Measurements from ENCODE around the gene CNOT10. TPM values are rescaled to one million over a fixed set of nuclear protein-coding genes. Genes with fewer than 3 reads are reported as not detected.

Gene CNOT10
- 10 to 100 TPM; 12.7 to 24.2 (median 19.7) TPM for total RNA-seq

- peak within 1 kb of the TSS; percentile 71 to 95 (median 92) for H3K27ac ChIP-seq
- WGBS, 2 donors, result 0 to 1% methylated on average over 3 to 4 of the region's 60 CpGs
- peak; percentile 82 for DNase-seq
- peak within 1 kb of the TSS; percentile 55 to 98 (median 87) for H3K4me3 ChIP-seq
- H3K27me3 ChIP-seq, result no peaks in the 10 kb centered on the region
- intact Hi-C loops (cut with DNase I), result no loop called here
- H3K36me3 ChIP-seq, result peaks cover 0 to 13% (median 0%) of the 10 kb centered on the region in 3 donors
- no peaks in the 10 kb centered on the region for H3K9me3 ChIP-seq
- H3K4me1 ChIP-seq, result peaks cover 11 to 26% (median 19%) of the 10 kb centered on the region in 3 donors
- peak in 2 of 4 donors; percentile 35 to 56 for TF ChIP-seq POLR2A (IDR thresholded peaks at IDR 0.05)
- TF ChIP-seq, protein P1, sequence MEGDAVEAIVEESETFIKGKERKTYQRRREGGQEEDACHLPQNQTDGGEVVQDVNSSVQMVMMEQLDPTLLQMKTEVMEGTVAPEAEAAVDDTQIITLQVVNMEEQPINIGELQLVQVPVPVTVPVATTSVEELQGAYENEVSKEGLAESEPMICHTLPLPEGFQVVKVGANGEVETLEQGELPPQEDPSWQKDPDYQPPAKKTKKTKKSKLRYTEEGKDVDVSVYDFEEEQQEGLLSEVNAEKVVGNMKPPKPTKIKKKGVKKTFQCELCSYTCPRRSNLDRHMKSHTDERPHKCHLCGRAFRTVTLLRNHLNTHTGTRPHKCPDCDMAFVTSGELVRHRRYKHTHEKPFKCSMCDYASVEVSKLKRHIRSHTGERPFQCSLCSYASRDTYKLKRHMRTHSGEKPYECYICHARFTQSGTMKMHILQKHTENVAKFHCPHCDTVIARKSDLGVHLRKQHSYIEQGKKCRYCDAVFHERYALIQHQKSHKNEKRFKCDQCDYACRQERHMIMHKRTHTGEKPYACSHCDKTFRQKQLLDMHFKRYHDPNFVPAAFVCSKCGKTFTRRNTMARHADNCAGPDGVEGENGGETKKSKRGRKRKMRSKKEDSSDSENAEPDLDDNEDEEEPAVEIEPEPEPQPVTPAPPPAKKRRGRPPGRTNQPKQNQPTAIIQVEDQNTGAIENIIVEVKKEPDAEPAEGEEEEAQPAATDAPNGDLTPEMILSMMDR (IDR thresholded peaks at IDR 0.05), result peak in 2 of 6 experiments; percentile 20 to 42
Measured at GRCh38 chr3:32684800-32685542, at the start of gene CNOT10. CNOT10 (plus strand) TSS chr3:32685188; CDS start chr3:32685461, 273 bp downstream.

DNA sequence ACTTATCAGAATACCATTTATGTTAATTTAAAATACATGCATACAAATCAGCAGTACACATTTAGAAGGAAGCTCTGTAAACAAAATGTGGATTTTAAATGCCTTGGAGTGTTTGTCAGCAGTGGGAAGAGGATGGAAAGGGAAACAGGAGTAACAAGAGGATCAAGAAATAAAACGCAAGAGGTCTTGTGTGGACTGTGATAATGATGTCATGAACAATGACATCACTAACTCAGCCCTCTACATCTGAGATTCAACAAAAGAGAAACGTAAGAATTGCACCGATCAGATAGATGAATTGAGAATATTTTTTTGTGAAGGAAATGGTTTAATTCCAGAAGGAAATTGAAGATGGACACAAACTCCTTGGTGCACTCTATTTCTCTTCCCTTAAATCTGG, 44.0 kb upstream of the CNOT10 start:
- Histone ChIP-seq H3K27ac (peak overlapping the region in 1 of 4 donors; percentile 45), H3K36me3 (no peaks in the 10 kb centered on the region), H3K4me3 (no peak overlapping the region), H3K4me1 (no peaks in the 10 kb centered on the region), H3K9me3 (no peaks in the 10 kb centered on the region), H3K27me3 (peaks cover 0 to 30% (median 0%) of the 10 kb centered on the region in 4 donors)
- 51 to 63% methylated on average over 3 of the region's 3 CpGs for WGBS, 2 donors
- DNase-seq, result no peak
- intact Hi-C loops (cut with DNase I), result no loop called here
- TF ChIP-seq, protein P1 (IDR thresholded peaks at IDR 0.05), result no peak
- no peak for TF ChIP-seq POLR2A (IDR thresholded peaks at IDR 0.05)

GRCh38 chr3:32641356-32641755, 43.6 kb upstream of the CNOT10 start:
- WGBS, 2 donors, result 59 to 88% methylated on average over 1 to 4 of the region's 4 CpGs
- Histone ChIP-seq H3K4me1 (no peaks in the 10 kb centered on the region), H3K36me3 (no peaks in the 10 kb centered on the region), H3K4me3 (no peak overlapping the region), H3K9me3 (no peaks in the 10 kb centered on the region), H3K27ac (no peak overlapping the region), H3K27me3 (peaks cover 0 to 26% (median 0%) of the 10 kb centered on the region in 4 donors)
- no peak for DNase-seq
- intact Hi-C loops (cut with DNase I), result no loop called here
- no peak for TF ChIP-seq POLR2A (IDR thresholded peaks at IDR 0.05)
- TF ChIP-seq, protein P1 (IDR thresholded peaks at IDR 0.05), result no peak

- WGBS, 2 donors, result 85 to 92% methylated on average over 2 to 3 of the region's 4 CpGs
- no peak for DNase-seq
Measured at GRCh38 chr3:32643354-32643753, 41.6 kb upstream of the CNOT10 start.

GRCh38 chr3:32643816-32644215, 41.2 kb upstream of the CNOT10 start:
- no peak overlapping the region for H3K4me3 ChIP-seq
- TF ChIP-seq, protein P1 (IDR thresholded peaks at IDR 0.05), result no peak
- no peak for TF ChIP-seq POLR2A (IDR thresholded peaks at IDR 0.05)
- peaks cover 0 to 25% (median 0%) of the 10 kb centered on the region in 4 donors for H3K27me3 ChIP-seq
- H3K27ac ChIP-seq, result no peak overlapping the region
- intact Hi-C loops (cut with DNase I), result no loop called here
- no peak for DNase-seq
- 65 to 83% methylated on average over 4 of the region's 4 CpGs for WGBS, 2 donors
- no peaks in the 10 kb centered on the region for H3K4me1 ChIP-seq
- H3K9me3 ChIP-seq, result no peaks in the 10 kb centered on the region
- H3K36me3 ChIP-seq, result no peaks in the 10 kb centered on the region

More at GRCh38 chr3:32643354-32643753, 41.6 kb upstream of the CNOT10 start:
- Histone ChIP-seq H3K27ac (no peak overlapping the region), H3K4me3 (no peak overlapping the region), H3K36me3 (no peaks in the 10 kb centered on the region), H3K4me1 (no peaks in the 10 kb centered on the region), H3K27me3 (peaks cover 0 to 25% (median 0%) of the 10 kb centered on the region in 4 donors), H3K9me3 (no peaks in the 10 kb centered on the region)
- intact Hi-C loops (cut with DNase I), result no loop called here
- TF ChIP-seq, protein P1 (IDR thresholded peaks at IDR 0.05), result no peak

Data from esophagus squamous epithelium (tissue), 5 donors.